Ramos (cell line): Measurements from ENCODE around the gene CBX6.
"Not testable (repeated sequence)": the region's sequence is repeated elsewhere in the genome, so short reads cannot be mapped to it uniquely, and the experiment has no call there.

Source experiments
- in situ Hi-C: fragments of 300-500 bp; cut with MboI; formaldehyde crosslinking; loops from one replicate; pipeline ENCODE4 v1.14.3; 2022; ENCODE audit warnings: low sequenced_read_pairs; ENCODE audit not compliant: unreplicated experiment

Gene CBX6

GRCh38 chr22:38862375-38863329, 9.4 kb downstream of the CBX6 start:
- in situ Hi-C loops = no loop called here

- in situ Hi-C loops = no loop called here
Measured at GRCh38 chr22:38861927-38862326, 10.1 kb downstream of the CBX6 start.

GRCh38 chr22:38861170-38861876, 10.7 kb downstream of the CBX6 start:
- in situ Hi-C loops = no loop called here

GRCh38 chr22:38860283-38861169, 11.5 kb downstream of the CBX6 start:
- in situ Hi-C loops = no loop called here

- in situ Hi-C loops = no loop called here
Measured at GRCh38 chr22:38859581-38860282, 12.3 kb downstream of the CBX6 start.

GRCh38 chr22:38858492-38858891, 13.5 kb downstream of the CBX6 start:
- in situ Hi-C loops = no loop called here

- in situ Hi-C loops = not testable (repeated sequence)
Measured at GRCh38 chr22:38854476-38854875, 17.5 kb downstream of the CBX6 start.

GRCh38 chr22:38853883-38854282, 18.1 kb downstream of the CBX6 start:
- in situ Hi-C loops = not testable (repeated sequence)

- in situ Hi-C loops = no loop called here
Measured at GRCh38 chr22:38853196-38853651, 18.8 kb downstream of the CBX6 start.

GRCh38 chr22:38852522-38852921, 19.5 kb downstream of the CBX6 start:
- in situ Hi-C loops = no loop called here

- in situ Hi-C loops = no loop called here
Measured at GRCh38 chr22:38850941-38851849, 20.8 kb downstream of the CBX6 start.

- in situ Hi-C loops = no loop called here
Measured at GRCh38 chr22:38850399-38850798, 21.6 kb downstream of the CBX6 start.

GRCh38 chr22:38849811-38850210, 22.2 kb downstream of the CBX6 start:
- in situ Hi-C loops = no loop called here

- in situ Hi-C loops = no loop called here
Measured at GRCh38 chr22:38846412-38846811, 25.6 kb downstream of the CBX6 start.

- in situ Hi-C loops = no loop called here
Measured at GRCh38 chr22:38845004-38845740, 26.8 kb downstream of the CBX6 start.

- in situ Hi-C loops = no loop called here
Measured at GRCh38 chr22:38844315-38845003, 27.6 kb downstream of the CBX6 start.

- in situ Hi-C loops = no loop called here
Measured at GRCh38 chr22:38843657-38844314, 28.2 kb downstream of the CBX6 start, which contains the start of gene NPTXR. NPTXR (minus strand) TSS chr22:38844028.
